Measurements from ENCODE around the gene DOK4. TPM values are rescaled to one million over a fixed set of nuclear protein-coding genes. Genes with fewer than 3 reads are reported as not detected.

The DOK4 gene
- total and polyA plus RNA-seq, 2 experiments from 2014 or later = 106 to 112 TPM

DNA sequence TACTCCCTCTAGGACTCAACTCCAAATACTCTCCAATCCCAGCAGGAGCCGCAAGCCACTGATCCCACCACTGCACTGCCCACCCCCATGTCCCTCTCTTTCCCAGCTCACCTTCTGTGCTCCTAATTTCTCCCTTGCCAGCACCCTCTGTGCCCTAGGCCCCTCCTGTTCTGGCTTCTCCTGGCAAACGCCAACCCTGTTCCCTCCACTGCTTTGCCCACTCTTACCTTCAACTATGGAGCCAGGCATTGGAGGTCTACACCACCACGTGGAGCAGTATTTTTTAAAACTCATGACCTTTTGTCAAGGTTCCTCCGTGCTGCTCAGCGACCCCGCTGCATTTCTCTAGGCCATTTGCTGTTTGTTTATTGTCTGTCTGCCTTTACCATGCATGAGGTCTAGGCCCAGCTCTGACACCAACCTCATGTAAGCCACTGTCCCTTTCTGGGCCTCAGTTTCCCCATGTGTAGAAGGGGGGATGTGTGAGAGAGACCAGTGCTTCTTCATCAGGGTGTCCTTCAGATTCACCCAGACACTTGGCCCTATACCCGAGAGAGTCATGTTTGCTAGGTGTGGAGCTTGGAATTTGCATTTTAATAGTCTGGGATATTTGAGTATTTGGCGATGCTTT is 45.5 kb upstream of the DOK4 start:
- no peak for TF ChIP-seq EZH2phosphoT487 (IDR thresholded peaks at IDR 0.05; ENCODE audit: low read depth, severe bottlenecking, unreplicated experiment)
- TF ChIP-seq, protein P1, sequence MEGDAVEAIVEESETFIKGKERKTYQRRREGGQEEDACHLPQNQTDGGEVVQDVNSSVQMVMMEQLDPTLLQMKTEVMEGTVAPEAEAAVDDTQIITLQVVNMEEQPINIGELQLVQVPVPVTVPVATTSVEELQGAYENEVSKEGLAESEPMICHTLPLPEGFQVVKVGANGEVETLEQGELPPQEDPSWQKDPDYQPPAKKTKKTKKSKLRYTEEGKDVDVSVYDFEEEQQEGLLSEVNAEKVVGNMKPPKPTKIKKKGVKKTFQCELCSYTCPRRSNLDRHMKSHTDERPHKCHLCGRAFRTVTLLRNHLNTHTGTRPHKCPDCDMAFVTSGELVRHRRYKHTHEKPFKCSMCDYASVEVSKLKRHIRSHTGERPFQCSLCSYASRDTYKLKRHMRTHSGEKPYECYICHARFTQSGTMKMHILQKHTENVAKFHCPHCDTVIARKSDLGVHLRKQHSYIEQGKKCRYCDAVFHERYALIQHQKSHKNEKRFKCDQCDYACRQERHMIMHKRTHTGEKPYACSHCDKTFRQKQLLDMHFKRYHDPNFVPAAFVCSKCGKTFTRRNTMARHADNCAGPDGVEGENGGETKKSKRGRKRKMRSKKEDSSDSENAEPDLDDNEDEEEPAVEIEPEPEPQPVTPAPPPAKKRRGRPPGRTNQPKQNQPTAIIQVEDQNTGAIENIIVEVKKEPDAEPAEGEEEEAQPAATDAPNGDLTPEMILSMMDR (IDR thresholded peaks at IDR 0.05; ENCODE audit: poor library complexity) = no peak
- TF ChIP-seq EZH2 (IDR thresholded peaks at IDR 0.05; ENCODE audit: borderline replicate concordance) = no peak
- DNase-seq (ENCODE audit: low spot score) = no peak
- no peaks in the 10 kb centered on the region for H4K20me1 ChIP-seq (ENCODE audit: insufficient read depth, poor library complexity, severe bottlenecking)
- no peaks in the 10 kb centered on the region for H3K27me3 ChIP-seq
- no peaks in the 10 kb centered on the region for H3K9me3 ChIP-seq (ENCODE audit: low read depth)
- no peaks in the 10 kb centered on the region for H3K9me2 ChIP-seq (replicated peaks; ENCODE audit: insufficient read depth)
- H2AFZ ChIP-seq = no peak overlapping the region
- no peak overlapping the region for H3K27ac ChIP-seq
- peaks cover 37% of the 10 kb centered on the region for H3K79me2 ChIP-seq
- no peaks in the 10 kb centered on the region for H3K36me3 ChIP-seq (replicated peaks; ENCODE audit: insufficient read depth, low read depth)
- H3K4me3 ChIP-seq = no peak overlapping the region
- H3K4me1 ChIP-seq (ENCODE audit: insufficient read depth) = peaks cover 33% of the 10 kb centered on the region
- 85% methylated on average over 8 of the region's 8 CpGs for WGBS (ENCODE audit: low lambda C conversion rate, missing lambda C conversion rate)
- no peak overlapping the region for H3K4me2 ChIP-seq

DNA sequence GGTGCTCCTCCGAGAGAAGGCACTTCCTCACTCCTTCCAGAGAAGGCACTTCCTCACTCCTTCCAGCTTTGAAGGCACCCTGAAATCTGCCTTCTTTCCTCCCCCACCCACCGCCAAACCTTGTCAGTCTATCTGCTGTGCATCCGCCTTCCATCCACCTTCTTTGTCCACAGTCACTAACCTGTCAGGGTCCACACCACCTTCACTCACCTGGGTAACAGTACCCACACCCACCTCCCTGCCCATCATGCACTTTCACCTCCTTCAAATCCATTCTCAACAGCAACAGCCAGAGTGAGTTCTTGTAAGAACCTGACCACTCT is 44.9 kb upstream of the DOK4 start:
- Histone ChIP-seq H3K79me2 (peaks cover 35% of the 10 kb centered on the region), H3K4me1 (ENCODE audit: insufficient read depth) (peaks cover 30% of the 10 kb centered on the region), H3K36me3 (replicated peaks; ENCODE audit: insufficient read depth, low read depth) (no peaks in the 10 kb centered on the region), H3K4me2 (no peak overlapping the region), H2AFZ (no peak overlapping the region), H3K27ac (no peak overlapping the region), H3K27me3 (no peaks in the 10 kb centered on the region), H3K9me2 (replicated peaks; ENCODE audit: insufficient read depth) (no peaks in the 10 kb centered on the region), H3K9me3 (ENCODE audit: low read depth) (no peaks in the 10 kb centered on the region), H4K20me1 (ENCODE audit: insufficient read depth, poor library complexity, severe bottlenecking) (no peaks in the 10 kb centered on the region), H3K4me3 (no peak overlapping the region)
- 95% methylated on average over 3 of the region's 3 CpGs for WGBS (ENCODE audit: low lambda C conversion rate, missing lambda C conversion rate)
- TF ChIP-seq EZH2phosphoT487 (IDR thresholded peaks at IDR 0.05; ENCODE audit: low read depth, severe bottlenecking, unreplicated experiment) (no peak), EZH2 (IDR thresholded peaks at IDR 0.05; ENCODE audit: borderline replicate concordance) (no peak)
- TF ChIP-seq, protein P1 (IDR thresholded peaks at IDR 0.05; ENCODE audit: poor library complexity) = no peak
- no peak for DNase-seq (ENCODE audit: low spot score)

DNA sequence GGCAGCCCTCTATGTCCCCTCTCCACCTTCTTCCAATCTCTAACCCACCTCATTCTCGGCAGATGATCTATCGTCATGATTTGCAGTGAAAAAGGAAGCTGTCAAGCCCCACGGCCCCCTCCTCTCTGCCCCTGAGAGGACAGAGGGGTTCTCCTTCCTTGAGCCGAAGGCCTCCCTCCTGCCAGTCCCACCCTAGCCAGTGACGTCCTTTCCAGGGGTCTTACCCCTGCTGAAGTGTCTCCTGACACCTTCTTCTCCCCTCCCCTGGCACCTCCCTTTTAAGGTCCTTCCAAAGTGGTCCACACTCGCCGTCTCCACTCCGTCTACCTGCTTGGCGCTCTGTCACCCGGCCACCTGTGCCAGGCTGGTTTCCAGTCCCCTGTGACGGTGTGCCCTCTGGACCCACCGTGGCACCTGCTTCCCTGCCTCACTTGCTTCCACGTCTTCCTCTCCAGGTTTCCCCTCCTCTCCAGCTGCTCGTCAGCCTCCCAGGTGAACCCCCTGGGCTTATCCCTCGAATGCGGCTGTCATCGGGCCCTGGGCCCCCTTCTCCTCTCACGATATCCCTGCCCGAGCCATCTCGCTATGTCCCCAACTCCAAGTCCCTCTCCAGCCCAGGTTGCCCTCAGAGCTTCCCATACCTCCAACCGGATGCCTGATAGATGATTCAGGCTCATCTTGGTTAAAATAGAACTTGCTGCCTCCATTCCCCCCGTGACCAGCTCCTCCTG is 44.4 kb upstream of the DOK4 start:
- Histone ChIP-seq H4K20me1 (ENCODE audit: insufficient read depth, poor library complexity, severe bottlenecking) (no peaks in the 10 kb centered on the region), H3K9me3 (ENCODE audit: low read depth) (no peaks in the 10 kb centered on the region), H3K9me2 (replicated peaks; ENCODE audit: insufficient read depth) (no peaks in the 10 kb centered on the region), H3K36me3 (replicated peaks; ENCODE audit: insufficient read depth, low read depth) (no peaks in the 10 kb centered on the region), H3K79me2 (peaks cover 35% of the 10 kb centered on the region), H3K27me3 (no peaks in the 10 kb centered on the region), H3K27ac (peak overlapping the region; percentile 41), H3K4me3 (no peak overlapping the region), H2AFZ (no peak overlapping the region), H3K4me2 (no peak overlapping the region), H3K4me1 (ENCODE audit: insufficient read depth) (peaks cover 30% of the 10 kb centered on the region)
- no peak for DNase-seq (ENCODE audit: low spot score)
- TF ChIP-seq EZH2 (IDR thresholded peaks at IDR 0.05; ENCODE audit: borderline replicate concordance) = no peak
- 90% methylated on average over 22 of the region's 22 CpGs for WGBS (ENCODE audit: low lambda C conversion rate, missing lambda C conversion rate)

DNA sequence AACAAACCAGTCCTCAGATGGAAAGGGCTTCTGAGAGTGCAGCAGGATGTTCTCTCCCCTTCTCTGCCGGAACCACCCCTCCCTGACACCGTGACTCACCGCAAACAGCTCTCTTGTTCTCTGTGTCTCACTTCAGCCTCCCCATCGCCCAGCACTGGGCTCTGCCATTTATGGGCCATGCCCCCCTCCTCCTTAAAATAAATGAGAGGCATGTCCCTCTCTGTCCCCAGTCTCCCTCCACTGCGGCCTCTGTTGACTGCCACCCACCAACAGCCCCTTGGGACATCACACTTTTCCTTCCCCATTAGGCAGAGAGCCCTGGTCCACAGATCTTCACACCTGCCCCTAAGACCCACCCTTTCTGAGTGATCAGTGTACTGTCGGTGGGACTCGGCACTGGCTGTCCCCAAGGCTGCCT is 43.8 kb upstream of the DOK4 start:
- Histone ChIP-seq H3K9me2 (replicated peaks; ENCODE audit: insufficient read depth) (no peaks in the 10 kb centered on the region), H3K4me3 (no peak overlapping the region), H3K4me2 (no peak overlapping the region), H3K9me3 (ENCODE audit: low read depth) (no peaks in the 10 kb centered on the region), H3K36me3 (replicated peaks; ENCODE audit: insufficient read depth, low read depth) (no peaks in the 10 kb centered on the region), H4K20me1 (ENCODE audit: insufficient read depth, poor library complexity, severe bottlenecking) (no peaks in the 10 kb centered on the region), H3K79me2 (peaks cover 29% of the 10 kb centered on the region), H3K27ac (peak overlapping the region; percentile 41), H3K4me1 (ENCODE audit: insufficient read depth) (peaks cover 25% of the 10 kb centered on the region), H3K27me3 (no peaks in the 10 kb centered on the region), H2AFZ (no peak overlapping the region)
- DNase-seq (ENCODE audit: low spot score) = peak; percentile 79
- TF ChIP-seq EZH2phosphoT487 (IDR thresholded peaks at IDR 0.05; ENCODE audit: low read depth, severe bottlenecking, unreplicated experiment) (no peak), EZH2 (IDR thresholded peaks at IDR 0.05; ENCODE audit: borderline replicate concordance) (no peak)
- TF ChIP-seq, protein P1 (IDR thresholded peaks at IDR 0.05; ENCODE audit: poor library complexity) = no peak
- WGBS (ENCODE audit: low lambda C conversion rate, missing lambda C conversion rate) = 56% methylated on average over 7 of the region's 7 CpGs

Data from hepatocyte (in vitro differentiated cells).